ENCODE measurements around the gene LRRC23. TPM values are rescaled to one million over a fixed set of nuclear protein-coding genes. Genes with fewer than 3 reads are reported as not detected.
"Not testable (repeated sequence)": the region's sequence is repeated elsewhere in the genome, so short reads cannot be mapped to it uniquely, and the experiment has no call there.

Gene LRRC23
- total RNA-seq, 4 donors from 2014 or later, result 0.29 to 13.5 (median 10.6) TPM

- TF ChIP-seq CTCF (IDR thresholded peaks at IDR 0.05), result peak; percentile 85 to 90 (median 86)
- no peak for TF ChIP-seq POLR2A (IDR thresholded peaks at IDR 0.05)
- no peak overlapping the region for H3K4me3 ChIP-seq
- H3K27ac ChIP-seq, result peak overlapping the region; percentile 94 to 97
- no peaks in the 10 kb centered on the region for H3K9me3 ChIP-seq
- intact Hi-C loops (cut with DNase I; ENCODE audit: low total_unique reads), result no loop called here
- peaks cover 10 to 25% of the 10 kb centered on the region in 2 donors for H3K4me1 ChIP-seq
- DNase-seq, result peak; percentile 83 to 87
- H3K27me3 ChIP-seq, result no peaks in the 10 kb centered on the region
- H3K36me3 ChIP-seq, result no peaks in the 10 kb centered on the region
These were observed 35.3 kb upstream of the LRRC23 start for GRCh38 chr12:6869049-6870021.

- intact Hi-C loops (cut with DNase I; ENCODE audit: low total_unique reads); DNase-seq; H3K27ac ChIP-seq; H3K4me3 ChIP-seq; H3K27me3 ChIP-seq; H3K36me3 ChIP-seq; H3K9me3 ChIP-seq: not testable (repeated sequence)
- peaks cover 10 to 25% of the 10 kb centered on the region in 2 donors for H3K4me1 ChIP-seq
These were observed 34.3 kb upstream of the LRRC23 start for GRCh38 chr12:6870304-6870703.

GRCh38 chr12:6871052-6871957 is 33.3 kb upstream of the LRRC23 start:
- intact Hi-C loops (cut with DNase I; ENCODE audit: low total_unique reads), result no loop called here
- Histone ChIP-seq H3K9me3 (no peaks in the 10 kb centered on the region), H3K27ac (peak overlapping the region; percentile 84 to 88), H3K36me3 (no peaks in the 10 kb centered on the region), H3K4me3 (peak overlapping the region in 1 of 2 donors; percentile 96), H3K27me3 (no peaks in the 10 kb centered on the region), H3K4me1 (peaks cover 10 to 25% of the 10 kb centered on the region in 2 donors)
- TF ChIP-seq CTCF (IDR thresholded peaks at IDR 0.05), result no peak
- no peak for TF ChIP-seq POLR2A (IDR thresholded peaks at IDR 0.05)
- no peak for DNase-seq

- Histone ChIP-seq H3K4me1 (peaks cover 10 to 25% of the 10 kb centered on the region in 2 donors), H3K27ac (peak overlapping the region; percentile 84 to 88), H3K36me3 (no peaks in the 10 kb centered on the region), H3K4me3 (peak overlapping the region; percentile 79 to 96), H3K27me3 (no peaks in the 10 kb centered on the region), H3K9me3 (no peaks in the 10 kb centered on the region)
- DNase-seq, result peak; percentile 82 to 88
- intact Hi-C loops (cut with DNase I; ENCODE audit: low total_unique reads), result no loop called here
- peak; percentile 90 to 96 (median 96) for TF ChIP-seq CTCF (IDR thresholded peaks at IDR 0.05)
- no peak for TF ChIP-seq POLR2A (IDR thresholded peaks at IDR 0.05)
These were observed 32.3 kb upstream of the LRRC23 start for GRCh38 chr12:6872073-6873048.
